ENCODE measurements around the gene NOX5.
"Not testable (repeated sequence)": the region's sequence is repeated elsewhere in the genome, so short reads cannot be mapped to it uniquely, and the experiment has no call there.

NOX5 gene

GRCh38 chr15:69058830-69059556 lies 44.5 kb downstream of the NOX5 start:
- peak; percentile 68 to 70 for DNase-seq (ENCODE audit: low read depth in 2 of 2)

- no peak for DNase-seq (ENCODE audit: low read depth in 2 of 2)
These were observed 45.1 kb downstream of the NOX5 start for GRCh38 chr15:69059557-69059943.

GRCh38 chr15:69060041-69060481 lies 45.6 kb downstream of the NOX5 start:
- no peak for DNase-seq (ENCODE audit: low read depth in 2 of 2)

GRCh38 chr15:69060744-69061143 lies 46.2 kb downstream of the NOX5 start:
- DNase-seq (ENCODE audit: low read depth in 2 of 2), result no peak

- no peak for DNase-seq (ENCODE audit: low read depth in 2 of 2)
These were observed 46.9 kb downstream of the NOX5 start for GRCh38 chr15:69061414-69061842.

GRCh38 chr15:69064649-69065048 lies 50.2 kb downstream of the NOX5 start:
- DNase-seq (ENCODE audit: low read depth in 2 of 2), result no peak

- DNase-seq (ENCODE audit: low read depth in 2 of 2), result no peak
These were observed 51.8 kb downstream of the NOX5 start for GRCh38 chr15:69066007-69066995.

- no peak for DNase-seq (ENCODE audit: low read depth in 2 of 2)
These were observed 52.8 kb downstream of the NOX5 start for GRCh38 chr15:69067296-69067695.

GRCh38 chr15:69068157-69068556 lies 53.7 kb downstream of the NOX5 start:
- no peak for DNase-seq (ENCODE audit: low read depth in 2 of 2)

GRCh38 chr15:69069290-69069689 lies 54.8 kb downstream of the NOX5 start:
- DNase-seq (ENCODE audit: low read depth in 2 of 2), result not testable (repeated sequence)

GRCh38 chr15:69069996-69070395 lies 55.5 kb downstream of the NOX5 start:
- DNase-seq (ENCODE audit: low read depth in 2 of 2), result no peak

- no peak for DNase-seq (ENCODE audit: low read depth in 2 of 2)
These were observed 55.9 kb downstream of the NOX5 start for GRCh38 chr15:69070396-69070795.

- DNase-seq (ENCODE audit: low read depth in 2 of 2), result no peak
These were observed 56.8 kb downstream of the NOX5 start for GRCh38 chr15:69071260-69071659.

GRCh38 chr15:69072906-69073305 lies 58.4 kb downstream of the NOX5 start:
- DNase-seq (ENCODE audit: low read depth in 2 of 2), result no peak

GRCh38 chr15:69074001-69074842 lies 59.7 kb downstream of the NOX5 start:
- DNase-seq (ENCODE audit: low read depth in 2 of 2), result no peak

- DNase-seq (ENCODE audit: low read depth in 2 of 2), result no peak
These were observed 60.3 kb downstream of the NOX5 start for GRCh38 chr15:69074843-69075224.

- no peak for DNase-seq (ENCODE audit: low read depth in 2 of 2)
These were observed 60.9 kb downstream of the NOX5 start for GRCh38 chr15:69075440-69075839.

GRCh38 chr15:69076756-69077155 lies 62.3 kb downstream of the NOX5 start:
- DNase-seq (ENCODE audit: low read depth in 2 of 2), result no peak

GRCh38 chr15:69078638-69079037 lies 64.1 kb downstream of the NOX5 start:
- no peak for DNase-seq (ENCODE audit: low read depth in 2 of 2)

- DNase-seq (ENCODE audit: low read depth in 2 of 2), result no peak
These were observed 66.1 kb downstream of the NOX5 start for GRCh38 chr15:69080295-69081248.

Measured in activated CD4-positive, alpha-beta T cell treated with anti-CD3 and anti-CD28 coated beads for 24 hours (primary cell).